Measurements from ENCODE around the gene GABBR1.

GABBR1 gene

DNA sequence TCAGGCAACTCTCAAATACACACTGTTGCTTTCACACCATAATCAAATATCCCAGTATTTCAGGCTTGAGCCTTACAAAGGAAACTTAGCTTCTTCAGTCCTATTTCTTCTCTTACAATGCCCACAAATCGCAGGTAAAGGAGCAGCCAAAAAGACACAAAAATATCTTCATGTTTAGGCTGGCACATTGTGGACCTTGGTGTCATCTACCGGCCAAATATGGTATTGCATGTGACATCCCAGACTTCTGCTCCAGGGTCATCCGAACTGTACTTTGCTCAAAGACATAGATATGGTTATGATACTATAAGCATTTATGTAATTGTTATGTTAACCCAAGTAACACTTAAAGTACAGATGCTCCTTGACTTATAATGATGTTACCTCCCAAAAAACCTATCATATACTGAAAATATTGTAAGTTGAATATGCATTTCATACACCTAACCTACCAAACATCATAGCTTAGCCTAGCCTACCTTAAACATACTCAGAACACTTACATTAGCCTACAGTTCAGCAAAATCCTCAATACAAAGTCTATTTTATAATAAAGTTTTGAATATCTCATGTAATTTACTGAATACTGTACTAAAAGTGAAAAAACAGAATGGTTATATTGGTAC lies 43.4 kb downstream of the GABBR1 start:
- DNase-seq (ENCODE audit: low read depth): peak; percentile 75
- no peak overlapping the region for H3K9ac ChIP-seq (ENCODE audit: low read length)
- peaks cover 22% of the 10 kb centered on the region for H3K27me3 ChIP-seq (replicated peaks; ENCODE audit: control insufficient read depth, insufficient read depth, low read length)
- no peaks in the 10 kb centered on the region for H3K36me3 ChIP-seq (ENCODE audit: control insufficient read depth, insufficient read depth, low read length, severe bottlenecking)
- H3K4me3 ChIP-seq (ENCODE audit: low read length): no peak overlapping the region
- H3K4me1 ChIP-seq (ENCODE audit: control insufficient read depth, insufficient read depth, low read length): no peaks in the 10 kb centered on the region
- no peaks in the 10 kb centered on the region for H3K9me3 ChIP-seq (ENCODE audit: control insufficient read depth, low read length)

DNA sequence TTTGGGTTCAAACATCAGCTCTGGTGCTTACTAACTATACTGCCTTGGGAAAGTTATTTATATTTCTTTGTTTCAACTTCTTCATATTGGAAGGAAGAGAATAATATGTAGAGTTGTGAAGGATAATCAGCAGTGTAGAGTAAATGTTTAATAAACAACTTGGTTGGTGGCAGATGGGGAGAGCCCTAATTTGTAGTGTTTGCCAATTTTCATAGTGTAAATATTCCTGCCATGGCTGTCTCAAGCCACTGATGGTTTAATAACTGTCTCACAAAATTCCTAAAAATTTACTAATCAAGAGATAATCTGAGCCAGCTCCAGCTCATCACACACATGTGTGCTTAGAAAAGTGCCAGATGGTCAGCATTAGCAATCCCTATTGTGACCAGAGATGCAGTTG lies 48.2 kb downstream of the GABBR1 start, which contains the start of gene OR2H2:
Gene OR2H2, plus strand, starts transcription at position 301 of the 400 bp plus-strand sequence. CDS start 2,824 bp downstream, outside the sequence.
- no peaks in the 10 kb centered on the region for H3K36me3 ChIP-seq (ENCODE audit: control insufficient read depth, insufficient read depth, low read length, severe bottlenecking)
- H3K27me3 ChIP-seq (replicated peaks; ENCODE audit: control insufficient read depth, insufficient read depth, low read length): peaks cover 24% of the 10 kb centered on the region
- no peaks in the 10 kb centered on the region for H3K9me3 ChIP-seq (ENCODE audit: control insufficient read depth, low read length)
- no peak within 1 kb of the TSS for H3K9ac ChIP-seq (ENCODE audit: low read length)
- no peaks in the 10 kb centered on the region for H3K4me1 ChIP-seq (ENCODE audit: control insufficient read depth, insufficient read depth, low read length)
- H3K4me3 ChIP-seq (ENCODE audit: low read length): no peak within 1 kb of the TSS
- no peak for DNase-seq (ENCODE audit: low read depth)

DNA sequence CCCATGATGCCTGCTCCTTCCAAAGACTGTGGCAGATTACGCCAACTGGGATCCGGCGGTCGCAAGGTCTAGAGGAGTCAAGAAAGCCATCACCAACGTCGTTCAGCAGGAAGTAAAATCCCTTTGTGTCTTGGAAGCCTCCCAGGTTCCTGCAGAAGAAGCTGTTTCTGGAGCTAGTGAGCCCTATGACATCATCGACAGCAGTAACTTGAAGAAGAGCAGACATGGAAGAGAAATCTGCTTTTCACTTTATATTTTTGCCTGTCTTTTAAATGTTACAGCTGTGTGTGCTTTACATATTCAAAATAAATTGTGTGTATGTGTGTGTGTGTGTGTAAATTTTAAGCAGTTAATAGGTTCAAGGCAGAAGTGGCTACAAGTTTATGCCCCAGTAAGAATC lies 55.4 kb downstream of the GABBR1 start:
- Histone ChIP-seq H3K9me3 (ENCODE audit: control insufficient read depth, low read length) (no peaks in the 10 kb centered on the region), H3K4me3 (ENCODE audit: low read length) (no peak overlapping the region), H3K36me3 (ENCODE audit: control insufficient read depth, insufficient read depth, low read length, severe bottlenecking) (no peaks in the 10 kb centered on the region), H3K9ac (ENCODE audit: low read length) (no peak overlapping the region), H3K4me1 (ENCODE audit: control insufficient read depth, insufficient read depth, low read length) (no peaks in the 10 kb centered on the region), H3K27me3 (replicated peaks; ENCODE audit: control insufficient read depth, insufficient read depth, low read length) (peaks cover 23% of the 10 kb centered on the region)
- no peak for DNase-seq (ENCODE audit: low read depth)

DNA sequence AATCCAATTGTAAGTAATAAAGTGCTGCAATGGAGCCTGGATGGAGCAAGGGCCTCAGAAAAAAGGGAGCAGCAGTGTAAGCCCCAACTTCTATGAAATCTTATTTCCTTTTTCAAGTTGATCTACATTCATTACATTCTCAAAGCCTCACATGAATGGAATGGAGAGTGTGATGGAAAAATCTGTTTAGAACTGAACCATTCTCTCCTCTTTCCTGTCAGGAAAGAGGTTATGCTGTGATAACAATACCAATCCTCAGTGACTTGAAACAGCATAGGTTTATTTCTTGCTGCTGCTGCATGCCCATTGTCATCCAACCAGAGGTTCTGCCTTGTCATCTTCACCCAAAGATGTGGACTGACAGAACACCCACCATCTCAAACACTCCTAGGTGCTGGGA lies 56.9 kb downstream of the GABBR1 start:
- Histone ChIP-seq H3K9me3 (ENCODE audit: control insufficient read depth, low read length) (no peaks in the 10 kb centered on the region), H3K9ac (ENCODE audit: low read length) (no peak overlapping the region), H3K4me1 (ENCODE audit: control insufficient read depth, insufficient read depth, low read length) (no peaks in the 10 kb centered on the region), H3K4me3 (ENCODE audit: low read length) (no peak overlapping the region), H3K27me3 (replicated peaks; ENCODE audit: control insufficient read depth, insufficient read depth, low read length) (peaks cover 26% of the 10 kb centered on the region), H3K36me3 (ENCODE audit: control insufficient read depth, insufficient read depth, low read length, severe bottlenecking) (no peaks in the 10 kb centered on the region)
- DNase-seq (ENCODE audit: low read depth): no peak

DNA sequence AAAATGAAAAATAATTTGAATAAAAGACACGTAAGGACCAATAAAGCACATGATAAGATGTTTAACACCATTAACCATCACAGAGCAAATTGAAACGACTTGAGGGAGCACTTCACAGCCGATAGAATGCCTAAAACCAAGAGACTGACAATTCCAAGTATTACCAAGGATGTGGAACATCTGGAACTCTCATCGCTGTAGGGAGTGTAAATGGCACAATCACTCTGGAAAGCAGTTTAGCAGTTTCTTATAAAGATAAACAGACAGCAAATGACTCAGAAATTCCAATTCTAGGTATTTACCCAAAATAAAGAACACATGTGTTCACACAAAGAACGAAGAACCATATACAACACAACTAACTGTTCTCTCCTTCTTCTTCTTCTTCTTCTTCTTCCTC lies 65.0 kb downstream of the GABBR1 start:
- Histone ChIP-seq H3K36me3 (ENCODE audit: control insufficient read depth, insufficient read depth, low read length, severe bottlenecking) (no peaks in the 10 kb centered on the region), H3K9ac (ENCODE audit: low read length) (no peak overlapping the region), H3K27me3 (replicated peaks; ENCODE audit: control insufficient read depth, insufficient read depth, low read length) (peaks cover 14% of the 10 kb centered on the region), H3K4me1 (ENCODE audit: control insufficient read depth, insufficient read depth, low read length) (no peaks in the 10 kb centered on the region), H3K4me3 (ENCODE audit: low read length) (no peak overlapping the region), H3K9me3 (ENCODE audit: control insufficient read depth, low read length) (no peaks in the 10 kb centered on the region)
- peak; percentile 61 for DNase-seq (ENCODE audit: low read depth)

DNA sequence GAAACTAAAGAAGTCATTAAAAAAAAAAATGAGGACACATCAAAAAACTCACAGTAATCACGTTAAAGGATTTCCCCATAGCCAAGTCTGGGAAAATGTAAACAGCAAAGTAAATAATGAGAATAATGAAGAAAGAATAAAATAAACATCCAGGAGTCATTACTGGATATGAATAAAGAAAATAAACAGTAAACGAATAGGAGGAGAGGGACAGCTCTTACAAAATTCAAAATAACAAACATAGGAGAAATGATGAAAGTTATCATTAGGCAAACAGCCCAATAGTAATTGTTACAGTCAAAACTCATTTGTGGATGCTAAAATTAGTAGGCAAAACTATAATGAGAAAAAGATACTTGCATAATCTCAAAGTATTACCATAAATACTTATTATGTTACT lies 65.4 kb downstream of the GABBR1 start:
- Histone ChIP-seq H3K27me3 (replicated peaks; ENCODE audit: control insufficient read depth, insufficient read depth, low read length) (peaks cover 14% of the 10 kb centered on the region), H3K9me3 (ENCODE audit: control insufficient read depth, low read length) (no peaks in the 10 kb centered on the region), H3K4me3 (ENCODE audit: low read length) (no peak overlapping the region), H3K9ac (ENCODE audit: low read length) (no peak overlapping the region), H3K36me3 (ENCODE audit: control insufficient read depth, insufficient read depth, low read length, severe bottlenecking) (no peaks in the 10 kb centered on the region), H3K4me1 (ENCODE audit: control insufficient read depth, insufficient read depth, low read length) (no peaks in the 10 kb centered on the region)
- no peak for DNase-seq (ENCODE audit: low read depth)

DNA sequence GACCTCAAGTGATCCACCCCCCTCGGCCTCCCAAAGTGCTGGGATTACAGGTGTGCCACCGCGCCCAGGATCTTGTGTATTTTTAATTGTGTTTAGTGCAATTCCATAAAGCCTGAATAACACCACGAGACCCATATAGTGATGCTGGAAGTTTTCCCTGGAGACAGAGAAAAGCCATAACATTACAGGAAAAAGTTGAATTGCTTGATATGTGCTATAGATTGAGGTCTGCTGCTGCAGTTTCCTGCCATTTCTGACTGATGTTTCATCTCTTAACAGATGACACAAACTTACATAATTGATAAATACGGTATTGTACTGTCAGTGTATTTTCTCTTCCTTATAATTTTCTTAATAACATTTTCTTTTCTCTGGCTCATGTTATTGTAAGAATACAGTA lies 66.1 kb downstream of the GABBR1 start:
- H3K9me3 ChIP-seq (ENCODE audit: control insufficient read depth, low read length): no peaks in the 10 kb centered on the region
- DNase-seq (ENCODE audit: low read depth): no peak
- no peak overlapping the region for H3K4me3 ChIP-seq (ENCODE audit: low read length)
- no peaks in the 10 kb centered on the region for H3K4me1 ChIP-seq (ENCODE audit: control insufficient read depth, insufficient read depth, low read length)
- H3K27me3 ChIP-seq (replicated peaks; ENCODE audit: control insufficient read depth, insufficient read depth, low read length): peaks cover 11% of the 10 kb centered on the region
- no peaks in the 10 kb centered on the region for H3K36me3 ChIP-seq (ENCODE audit: control insufficient read depth, insufficient read depth, low read length, severe bottlenecking)
- no peak overlapping the region for H3K9ac ChIP-seq (ENCODE audit: low read length)

DNA sequence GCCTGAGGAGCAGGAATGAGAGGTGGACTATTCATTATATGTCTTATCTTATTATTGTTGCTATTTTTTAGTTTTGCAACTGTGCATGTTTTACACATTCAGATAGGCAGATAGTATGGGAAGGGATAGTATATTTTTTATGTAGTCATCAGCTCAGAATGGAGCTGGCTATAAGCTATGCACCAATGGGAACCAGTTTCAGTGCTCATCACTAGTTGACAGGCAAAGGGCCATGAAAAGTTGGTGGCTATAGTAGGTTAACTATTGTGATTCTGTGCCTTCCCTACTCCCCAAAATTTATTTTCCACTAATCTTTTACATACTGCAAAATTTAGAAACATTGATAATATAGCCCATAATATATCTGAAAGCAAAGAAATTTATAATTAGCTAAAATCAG lies 68.1 kb downstream of the GABBR1 start:
- Histone ChIP-seq H3K4me3 (ENCODE audit: low read length) (no peak overlapping the region), H3K9me3 (ENCODE audit: control insufficient read depth, low read length) (no peaks in the 10 kb centered on the region), H3K9ac (ENCODE audit: low read length) (no peak overlapping the region), H3K36me3 (ENCODE audit: control insufficient read depth, insufficient read depth, low read length, severe bottlenecking) (no peaks in the 10 kb centered on the region), H3K4me1 (ENCODE audit: control insufficient read depth, insufficient read depth, low read length) (no peaks in the 10 kb centered on the region), H3K27me3 (replicated peaks; ENCODE audit: control insufficient read depth, insufficient read depth, low read length) (peaks cover 17% of the 10 kb centered on the region)
- DNase-seq (ENCODE audit: low read depth): peak; percentile 16

DNA sequence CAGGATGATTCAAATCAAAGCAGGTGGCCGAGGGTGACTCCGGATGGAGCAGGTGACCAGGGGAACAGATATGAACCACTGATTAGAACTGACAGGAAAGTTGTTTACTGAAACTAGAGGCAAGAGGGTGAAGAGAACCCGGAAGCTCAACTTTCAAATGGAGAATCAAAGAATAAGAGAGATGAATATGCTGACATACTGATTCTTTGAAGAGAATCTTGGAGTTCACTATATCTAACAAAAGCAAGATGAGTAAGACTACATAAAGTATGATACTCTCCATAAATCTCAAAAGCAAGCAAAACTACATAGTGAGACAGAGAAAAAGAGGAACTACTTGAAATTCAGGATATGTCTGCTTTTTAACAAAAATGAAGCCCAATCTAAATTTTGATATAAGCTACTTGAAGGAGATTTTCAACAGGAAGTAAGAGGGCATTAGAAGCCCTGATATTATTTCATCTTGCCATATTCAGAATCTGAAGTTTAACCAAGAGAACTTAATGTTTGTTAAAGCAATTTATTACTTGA lies 69.5 kb downstream of the GABBR1 start:
- no peaks in the 10 kb centered on the region for H3K4me1 ChIP-seq (ENCODE audit: control insufficient read depth, insufficient read depth, low read length)
- H3K9ac ChIP-seq (ENCODE audit: low read length): no peak overlapping the region
- no peak for DNase-seq (ENCODE audit: low read depth)
- no peak overlapping the region for H3K4me3 ChIP-seq (ENCODE audit: low read length)
- H3K36me3 ChIP-seq (ENCODE audit: control insufficient read depth, insufficient read depth, low read length, severe bottlenecking): no peaks in the 10 kb centered on the region
- H3K27me3 ChIP-seq (replicated peaks; ENCODE audit: control insufficient read depth, insufficient read depth, low read length): peaks cover 22% of the 10 kb centered on the region
- H3K9me3 ChIP-seq (ENCODE audit: control insufficient read depth, low read length): no peaks in the 10 kb centered on the region

DNA sequence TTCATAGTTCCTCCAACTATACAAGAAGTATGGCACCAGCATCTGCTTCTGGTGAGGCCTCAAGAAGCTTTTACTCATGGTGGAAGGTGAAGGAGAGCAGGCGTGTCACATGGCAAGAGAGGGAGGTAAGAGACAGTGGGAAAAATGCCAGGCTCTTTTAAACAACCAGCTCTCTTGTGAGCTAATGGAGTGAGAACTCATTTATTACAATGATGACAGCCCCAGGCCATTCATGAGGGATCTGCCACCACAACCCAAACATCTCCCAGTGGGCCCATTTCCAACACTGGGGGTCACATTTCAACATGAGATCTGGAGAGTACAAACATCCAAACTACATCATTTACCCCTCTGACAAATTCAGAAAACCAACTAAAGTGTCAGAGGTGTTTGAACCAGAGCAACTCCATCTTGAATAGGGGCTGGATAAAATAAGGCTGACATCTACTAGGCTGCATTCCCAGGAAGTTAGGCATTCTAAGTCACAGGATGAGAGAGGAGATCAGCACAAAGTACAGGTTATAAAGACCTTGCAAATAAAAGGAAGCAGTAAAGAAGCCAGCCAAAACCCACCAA lies 71.3 kb downstream of the GABBR1 start:
- Histone ChIP-seq H3K9ac (ENCODE audit: low read length) (no peak overlapping the region), H3K36me3 (ENCODE audit: control insufficient read depth, insufficient read depth, low read length, severe bottlenecking) (no peaks in the 10 kb centered on the region), H3K27me3 (replicated peaks; ENCODE audit: control insufficient read depth, insufficient read depth, low read length) (peaks cover 22% of the 10 kb centered on the region), H3K9me3 (ENCODE audit: control insufficient read depth, low read length) (no peaks in the 10 kb centered on the region), H3K4me3 (ENCODE audit: low read length) (no peak overlapping the region), H3K4me1 (ENCODE audit: control insufficient read depth, insufficient read depth, low read length) (no peaks in the 10 kb centered on the region)
- DNase-seq (ENCODE audit: low read depth): no peak

DNA sequence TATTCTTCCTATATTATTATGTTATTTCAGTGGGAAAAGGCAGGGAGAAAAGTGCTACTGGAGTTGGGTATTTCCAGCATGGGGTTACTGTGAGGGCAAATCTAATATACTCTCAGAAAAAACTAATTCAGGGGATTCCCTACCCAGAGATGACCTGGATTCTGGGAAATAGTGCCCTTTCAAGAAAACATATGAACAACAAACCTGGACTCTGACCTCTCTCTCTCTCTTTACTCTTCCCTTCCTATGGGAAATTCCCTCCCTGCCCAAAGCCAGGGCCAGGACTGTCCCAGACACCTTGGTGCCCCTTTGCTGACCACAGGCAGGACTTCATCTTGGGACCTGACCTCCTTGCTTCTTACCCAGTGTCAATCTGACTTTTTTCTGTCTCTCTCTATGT lies 71.9 kb downstream of the GABBR1 start:
- no peak overlapping the region for H3K4me3 ChIP-seq (ENCODE audit: low read length)
- H3K9ac ChIP-seq (ENCODE audit: low read length): no peak overlapping the region
- H3K4me1 ChIP-seq (ENCODE audit: control insufficient read depth, insufficient read depth, low read length): no peaks in the 10 kb centered on the region
- no peak for DNase-seq (ENCODE audit: low read depth)
- H3K9me3 ChIP-seq (ENCODE audit: control insufficient read depth, low read length): no peaks in the 10 kb centered on the region
- H3K36me3 ChIP-seq (ENCODE audit: control insufficient read depth, insufficient read depth, low read length, severe bottlenecking): no peaks in the 10 kb centered on the region
- H3K27me3 ChIP-seq (replicated peaks; ENCODE audit: control insufficient read depth, insufficient read depth, low read length): peaks cover 26% of the 10 kb centered on the region

Data from adipocyte (in vitro differentiated cells).